Neural progenitor cell (in vitro differentiated cells): ENCODE data around the gene CFAP92. TPM values are rescaled to one million over a fixed set of nuclear protein-coding genes. Genes with fewer than 3 reads are reported as not detected.

Source experiments
- DNase-seq: peaks from one replicate; pipeline ENCODE4 v3.0.0-alpha.2; 2016; ENCODE audit warnings: low spot score
- H2AFZ ChIP-seq: fragments of 200-600 bp; sonication (generic); replicated peaks from 2 replicates; pipeline ENCODE4 v1.6.1; 2016; ENCODE audit warnings: antibody characterized with exemption
- H3F3A ChIP-seq: fragments of 200-600 bp; sonication (generic); 2 replicates; pipeline ENCODE4 v1.6.1; 2016; ENCODE audit warnings: antibody characterized with exemption, low read depth
- H3K27ac ChIP-seq: fragments of 200-600 bp; sonication (generic); 2 replicates; pipeline ENCODE4 v1.5.1; 2016; ENCODE audit warnings: mild to moderate bottlenecking
- H3K27me3 ChIP-seq: fragments of 200-600 bp; sonication (generic); 2 replicates; pipeline ENCODE4 v1.6.1; 2016; ENCODE audit warnings: mild to moderate bottlenecking, moderate library complexity
- H3K36me3 ChIP-seq: fragments of 200-600 bp; sonication (generic); 2 replicates; pipeline ENCODE4 v1.5.1; 2016
- H3K4me1 ChIP-seq: fragments of 200-600 bp; sonication (generic); 2 replicates; pipeline ENCODE4 v1.6.1; 2016; ENCODE audit warnings: mixed run types
- H3K4me2 ChIP-seq: fragments of 200-600 bp; sonication (generic); 2 replicates; pipeline ENCODE4 v1.6.1; 2016
- H3K4me3 ChIP-seq: fragments of 200-600 bp; sonication (generic); 2 replicates; pipeline ENCODE4 v1.5.1; 2016
- H3K79me2 ChIP-seq: fragments of 200-600 bp; sonication (generic); 2 replicates; pipeline ENCODE4 v1.6.1; 2016; ENCODE audit warnings: low read depth
- H3K9ac ChIP-seq: fragments of 200-600 bp; sonication (generic); 2 replicates; pipeline ENCODE4 v1.6.1; 2016
- H3K9me3 ChIP-seq: fragments of 200-600 bp; sonication (generic); 2 replicates; pipeline ENCODE4 v1.5.1; 2016; ENCODE audit warnings: low read depth
- H4K20me1 ChIP-seq: fragments of 200-600 bp; sonication (generic); 2 replicates; pipeline ENCODE4 v1.6.1; 2016; ENCODE audit warnings: low read depth
- H3K27ac Mint-ChIP-seq: 3 replicates; pipeline ENCODE4 v1.8.0; 2021; ENCODE audit warnings: mixed read lengths
- H3K27me3 Mint-ChIP-seq: 2 replicates; pipeline ENCODE4 v1.8.0; 2022; ENCODE audit warnings: low read depth, mild to moderate bottlenecking, inconsistent platforms, moderate library complexity, mixed read lengths; ENCODE audit not compliant: insufficient read depth
- H3K36me3 Mint-ChIP-seq: 3 replicates; pipeline ENCODE4 v1.8.0; 2021; ENCODE audit warnings: mixed read lengths
- H3K4me1 Mint-ChIP-seq: 3 replicates; pipeline ENCODE4 v1.8.0; 2021; ENCODE audit warnings: mixed read lengths
- H3K4me3 Mint-ChIP-seq: 3 replicates; pipeline ENCODE4 v1.8.0; 2021; ENCODE audit warnings: mild to moderate bottlenecking, moderate library complexity, mixed read lengths
- H3K9me3 Mint-ChIP-seq: 3 replicates; pipeline ENCODE4 v1.8.0; 2020; ENCODE audit warnings: mixed read lengths
- CTCF ChIP-seq: fragments of 200-600 bp; sonication (generic); IDR thresholded peaks from 2 replicates; pipeline ENCODE4 v1.5.1; 2017; ENCODE audit warnings: antibody characterized with exemption, mild to moderate bottlenecking
- EZH2 ChIP-seq: fragments of 200-600 bp; sonication (generic); IDR thresholded peaks from 2 replicates; pipeline ENCODE4 v1.6.1; 2017; ENCODE audit warnings: antibody characterized with exemption, mild to moderate bottlenecking, moderate library complexity
- EZH2phosphoT487 ChIP-seq: fragments of 200-600 bp; sonication (generic); IDR thresholded peaks from 2 replicates; pipeline ENCODE4 v1.6.1; 2017; ENCODE audit warnings: antibody characterized with exemption
- total RNA-seq: library from RNA; depleted of rRNA; stranded (reverse); fragments of >200 nt; gene quantifications from 2 replicates; pipeline ENCODE4 v1.2.3, GENCODE V29; 2015; ENCODE audit warnings: low replicate concordance

The CFAP92 gene
- total RNA-seq, 1 donor from 2014 or later: 5.5 TPM

GRCh38 chr3:129005526-129006303 lies 11.8 kb upstream of the CFAP92 start:
- no peaks in the 10 kb centered on the region for H3K9me3 ChIP-seq

GRCh38 chr3:129004639-129005295 lies 10.9 kb upstream of the CFAP92 start:
- no peak overlapping the region for H3K4me3 ChIP-seq
- peaks cover 28% of the 10 kb centered on the region for H3F3A ChIP-seq
- Mint-ChIP-seq H3K4me3 (peak overlapping the region; percentile 21), H3K27ac (no peak overlapping the region), H3K4me1 (peaks cover 53% of the 10 kb centered on the region), H3K27me3 (peaks cover 16% of the 10 kb centered on the region), H3K36me3 (peaks cover 35% of the 10 kb centered on the region), H3K9me3 (no peaks in the 10 kb centered on the region)
- H3K9me3 ChIP-seq: no peaks in the 10 kb centered on the region
- H3K27me3 ChIP-seq: peaks cover 87% of the 10 kb centered on the region
- H3K27ac ChIP-seq: no peak overlapping the region
- H3K4me1 ChIP-seq: peaks cover 16% of the 10 kb centered on the region
- no peak overlapping the region for H3K9ac ChIP-seq
- TF ChIP-seq EZH2 (no peak), CTCF (no peak)
- H4K20me1 ChIP-seq: peaks cover 10% of the 10 kb centered on the region
- no peak for DNase-seq
- no peak overlapping the region for H3K4me2 ChIP-seq
- H2AFZ ChIP-seq: no peak overlapping the region
- H3K36me3 ChIP-seq: no peaks in the 10 kb centered on the region
- no peaks in the 10 kb centered on the region for H3K79me2 ChIP-seq

More at GRCh38 chr3:129005526-129006303, 11.8 kb upstream of the CFAP92 start:
- H3K36me3 Mint-ChIP-seq: peaks cover 35% of the 10 kb centered on the region
- H3K36me3 ChIP-seq: no peaks in the 10 kb centered on the region
- H4K20me1 ChIP-seq: peaks cover 10% of the 10 kb centered on the region
- peaks cover 18% of the 10 kb centered on the region for H3F3A ChIP-seq
- no peak overlapping the region for H3K4me2 ChIP-seq
- no peak overlapping the region for H3K4me3 Mint-ChIP-seq
- no peak overlapping the region for H3K27ac ChIP-seq
- no peak for DNase-seq
- TF ChIP-seq CTCF (no peak), EZH2phosphoT487 (no peak), EZH2 (no peak)
- no peak overlapping the region for H3K27ac Mint-ChIP-seq
- H3K9ac ChIP-seq: no peak overlapping the region
- H3K9me3 Mint-ChIP-seq: no peaks in the 10 kb centered on the region
- H3K79me2 ChIP-seq: no peaks in the 10 kb centered on the region
- no peak overlapping the region for H2AFZ ChIP-seq
- H3K27me3 Mint-ChIP-seq: peaks cover 13% of the 10 kb centered on the region
- no peak overlapping the region for H3K4me3 ChIP-seq
- peaks cover 48% of the 10 kb centered on the region for H3K4me1 Mint-ChIP-seq
- H3K27me3 ChIP-seq: peaks cover 78% of the 10 kb centered on the region
- H3K4me1 ChIP-seq: peaks cover 15% of the 10 kb centered on the region

GRCh38 chr3:129003578-129004112 lies 9.8 kb upstream of the CFAP92 start:
- peak; percentile 67 for TF ChIP-seq EZH2phosphoT487
- TF ChIP-seq EZH2: no peak
- H3F3A ChIP-seq: peaks cover 39% of the 10 kb centered on the region
- peak overlapping the region; percentile 55 for H3K4me2 ChIP-seq
- peaks cover 25% of the 10 kb centered on the region for H3K4me1 ChIP-seq
- Mint-ChIP-seq H3K4me3 (peak overlapping the region; percentile 91), H3K9me3 (no peaks in the 10 kb centered on the region), H3K4me1 (peaks cover 54% of the 10 kb centered on the region), H3K27ac (no peak overlapping the region), H3K27me3 (peaks cover 16% of the 10 kb centered on the region), H3K36me3 (peaks cover 28% of the 10 kb centered on the region)
- no peaks in the 10 kb centered on the region for H3K36me3 ChIP-seq
- peaks cover 90% of the 10 kb centered on the region for H3K27me3 ChIP-seq
- H3K9ac ChIP-seq: no peak overlapping the region
- DNase-seq: peak; percentile 60
- no peaks in the 10 kb centered on the region for H3K9me3 ChIP-seq
- H2AFZ ChIP-seq: no peak overlapping the region
- no peak overlapping the region for H3K27ac ChIP-seq
- H3K79me2 ChIP-seq: no peaks in the 10 kb centered on the region
- H3K4me3 ChIP-seq: no peak overlapping the region
- H4K20me1 ChIP-seq: peaks cover 10% of the 10 kb centered on the region
